Rectal smooth muscle tissue (tissue), 1 donor: Measurements from ENCODE around the gene CD86.
"Not testable (repeated sequence)": the region's sequence is repeated elsewhere in the genome, so short reads cannot be mapped to it uniquely, and the experiment has no call there.

Experiments used
- H3K27ac ChIP-seq: one replicate; pipeline ENCODE4 v1.7.0; 2013; ENCODE audit warnings: low read depth, low read length, inconsistent platforms
- H3K27me3 ChIP-seq: one replicate; pipeline ENCODE4 v1.7.0; 2013; ENCODE audit warnings: low read length; ENCODE audit not compliant: control insufficient read depth, insufficient read depth
- H3K36me3 ChIP-seq: one replicate; pipeline ENCODE4 v1.7.0; 2013; ENCODE audit warnings: low read length; ENCODE audit not compliant: control insufficient read depth, insufficient read depth
- H3K4me1 ChIP-seq: one replicate; pipeline ENCODE4 v1.7.0; 2013; ENCODE audit warnings: low read length; ENCODE audit not compliant: control insufficient read depth, insufficient read depth
- H3K4me3 ChIP-seq: one replicate; pipeline ENCODE4 v1.7.0; 2013; ENCODE audit warnings: low read length
- H3K9ac ChIP-seq: one replicate; pipeline ENCODE4 v1.7.0; 2013; ENCODE audit warnings: low read length

Gene CD86

GRCh38 chr3:122024800-122025199 lies 30.4 kb upstream of the CD86 start:
- Histone ChIP-seq H3K4me3 (no peak overlapping the region), H3K27me3 (no peaks in the 10 kb centered on the region), H3K36me3 (no peaks in the 10 kb centered on the region), H3K9ac (no peak overlapping the region), H3K27ac (no peak overlapping the region), H3K4me1 (no peaks in the 10 kb centered on the region)

GRCh38 chr3:122025296-122025695 lies 29.9 kb upstream of the CD86 start:
- no peak overlapping the region for H3K27ac ChIP-seq

GRCh38 chr3:122030381-122031122 lies 24.6 kb upstream of the CD86 start:
- no peak overlapping the region for H3K4me3 ChIP-seq
- H3K27me3 ChIP-seq: no peaks in the 10 kb centered on the region
- no peaks in the 10 kb centered on the region for H3K4me1 ChIP-seq
- no peak overlapping the region for H3K9ac ChIP-seq
- no peak overlapping the region for H3K27ac ChIP-seq
- H3K36me3 ChIP-seq: no peaks in the 10 kb centered on the region

More at GRCh38 chr3:122025296-122025695, 29.9 kb upstream of the CD86 start:
- Histone ChIP-seq H3K27me3 (no peaks in the 10 kb centered on the region), H3K9ac (no peak overlapping the region), H3K4me3 (no peak overlapping the region), H3K4me1 (no peaks in the 10 kb centered on the region), H3K36me3 (no peaks in the 10 kb centered on the region)

GRCh38 chr3:122031123-122031468 lies 24.1 kb upstream of the CD86 start:
- no peak overlapping the region for H3K4me3 ChIP-seq
- no peaks in the 10 kb centered on the region for H3K27me3 ChIP-seq
- H3K36me3 ChIP-seq: no peaks in the 10 kb centered on the region
- H3K27ac ChIP-seq: no peak overlapping the region
- no peak overlapping the region for H3K9ac ChIP-seq
- H3K4me1 ChIP-seq: no peaks in the 10 kb centered on the region

GRCh38 chr3:122032531-122032930 lies 22.6 kb upstream of the CD86 start:
- Histone ChIP-seq H3K4me1 (no peaks in the 10 kb centered on the region), H3K27ac (no peak overlapping the region), H3K27me3 (no peaks in the 10 kb centered on the region), H3K9ac (no peak overlapping the region), H3K36me3 (no peaks in the 10 kb centered on the region), H3K4me3 (no peak overlapping the region)

- Histone ChIP-seq H3K4me1 (no peaks in the 10 kb centered on the region), H3K36me3 (no peaks in the 10 kb centered on the region), H3K27ac (no peak overlapping the region), H3K9ac (no peak overlapping the region), H3K4me3 (no peak overlapping the region), H3K27me3 (no peaks in the 10 kb centered on the region)
Observed at GRCh38 chr3:122033023-122033422, 22.1 kb upstream of the CD86 start.

GRCh38 chr3:122047296-122047695 lies 7.9 kb upstream of the CD86 start:
- H3K36me3 ChIP-seq, H3K27ac ChIP-seq, H3K27me3 ChIP-seq, H3K9ac ChIP-seq, H3K4me3 ChIP-seq, H3K4me1 ChIP-seq: not testable (repeated sequence)

- not testable (repeated sequence) for H3K36me3 ChIP-seq, H3K4me3 ChIP-seq, H3K4me1 ChIP-seq, H3K9ac ChIP-seq, H3K27ac ChIP-seq, H3K27me3 ChIP-seq
Observed at GRCh38 chr3:122047773-122048172, 7.4 kb upstream of the CD86 start.

- no peak overlapping the region for H3K9ac ChIP-seq
- H3K27ac ChIP-seq: no peak overlapping the region
- no peaks in the 10 kb centered on the region for H3K4me1 ChIP-seq
- no peaks in the 10 kb centered on the region for H3K27me3 ChIP-seq
- H3K36me3 ChIP-seq: no peaks in the 10 kb centered on the region
- no peak overlapping the region for H3K4me3 ChIP-seq
Observed at GRCh38 chr3:122052968-122053367, 2.2 kb upstream of the CD86 start.

GRCh38 chr3:122057671-122058070 lies 2.5 kb downstream of the CD86 start:
- Histone ChIP-seq H3K27ac (no peak overlapping the region), H3K27me3 (no peaks in the 10 kb centered on the region), H3K4me3 (no peak overlapping the region), H3K9ac (no peak overlapping the region), H3K4me1 (no peaks in the 10 kb centered on the region), H3K36me3 (no peaks in the 10 kb centered on the region)

- H3K4me1 ChIP-seq: no peaks in the 10 kb centered on the region
- H3K27me3 ChIP-seq: no peaks in the 10 kb centered on the region
- H3K4me3 ChIP-seq: no peak overlapping the region
Observed at GRCh38 chr3:122058294-122058693, 3.1 kb downstream of the CD86 start.

GRCh38 chr3:122060040-122060698 lies 5.0 kb downstream of the CD86 start:
- Histone ChIP-seq H3K9ac (no peak overlapping the region), H3K4me1 (no peaks in the 10 kb centered on the region), H3K36me3 (no peaks in the 10 kb centered on the region), H3K4me3 (no peak overlapping the region), H3K27ac (no peak overlapping the region), H3K27me3 (no peaks in the 10 kb centered on the region)

More at GRCh38 chr3:122058294-122058693, 3.1 kb downstream of the CD86 start:
- Histone ChIP-seq H3K9ac (no peak overlapping the region), H3K36me3 (no peaks in the 10 kb centered on the region), H3K27ac (no peak overlapping the region)

GRCh38 chr3:122063908-122064307 lies 8.7 kb downstream of the CD86 start:
- Histone ChIP-seq H3K4me3 (no peak overlapping the region), H3K4me1 (no peaks in the 10 kb centered on the region), H3K27me3 (no peaks in the 10 kb centered on the region), H3K9ac (no peak overlapping the region), H3K36me3 (no peaks in the 10 kb centered on the region), H3K27ac (no peak overlapping the region)
